ENCODE data around the gene CCDC159. TPM values are rescaled to one million over a fixed set of nuclear protein-coding genes. Genes with fewer than 3 reads are reported as not detected.

The CCDC159 gene
- polyA plus RNA-seq, 5 donors = 34.9 to 52.9 (median 45.6) TPM

GRCh38 chr19:11387162-11388034, 41.1 kb downstream of the CCDC159 start:
- DNase-seq = peak in 1 of 2 donors; percentile 9

GRCh38 chr19:11390359-11390758, 44.0 kb downstream of the CCDC159 start:
- no peak for DNase-seq

GRCh38 chr19:11390933-11391680, 44.8 kb downstream of the CCDC159 start:
- DNase-seq = no peak

GRCh38 chr19:11397089-11397610, 50.8 kb downstream of the CCDC159 start:
- DNase-seq = no peak

GRCh38 chr19:11399667-11400066, 53.3 kb downstream of the CCDC159 start:
- DNase-seq = no peak

- no peak for DNase-seq
Measured at GRCh38 chr19:11400798-11401197, 54.5 kb downstream of the CCDC159 start.

GRCh38 chr19:11401808-11402543, 55.7 kb downstream of the CCDC159 start:
- DNase-seq = no peak

Other genes with a start within 250 kb of the CCDC159 start
- 10 to 100 TPM; 15.4 to 34.8 (median 24.9) TPM for gene SPC24, start 190.7 kb upstream of the CCDC159 start, polyA plus RNA-seq (ENCODE audit: insufficient read depth in 1 of 5, insufficient read length in 5 of 5, low replicate concordance in 1 of 5)
- 100 to 1,000 TPM; 218 to 306 (median 249) TPM for gene KANK2, start 149.0 kb upstream of the CCDC159 start, polyA plus RNA-seq (ENCODE audit: insufficient read depth in 1 of 5, insufficient read length in 5 of 5, low replicate concordance in 1 of 5)
- gene ANGPTL8, start 106.9 kb upstream of the CCDC159 start, polyA plus RNA-seq (ENCODE audit: insufficient read depth in 1 of 5, insufficient read length in 5 of 5, low replicate concordance in 1 of 5) = 1 to 10 TPM in 2 of 5 donors, under 1 TPM in 3; 0.41 to 1.2 (median 0.81) TPM
- gene DOCK6, start 84.0 kb upstream of the CCDC159 start, polyA plus RNA-seq (ENCODE audit: insufficient read depth in 1 of 5, insufficient read length in 5 of 5, low replicate concordance in 1 of 5) = 10 to 100 TPM; 55.4 to 95.2 (median 77.7) TPM
- gene TSPAN16, start 50.4 kb upstream of the CCDC159 start, polyA plus RNA-seq (ENCODE audit: insufficient read depth in 1 of 5, insufficient read length in 5 of 5, low replicate concordance in 1 of 5) = under 1 TPM in 1 of 5 donors, not detected in 4; 0.17 TPM
- gene RAB3D, start 6.9 kb upstream of the CCDC159 start, polyA plus RNA-seq (ENCODE audit: insufficient read depth in 1 of 5, insufficient read length in 5 of 5, low replicate concordance in 1 of 5) = 10 to 100 TPM; 13.6 to 22.3 (median 16.6) TPM
- 10 to 100 TPM; 66.0 to 99.0 (median 79.6) TPM for gene TMEM205, start 251 bp upstream of the CCDC159 start, polyA plus RNA-seq (ENCODE audit: insufficient read depth in 1 of 5, insufficient read length in 5 of 5, low replicate concordance in 1 of 5)
- 10 to 100 TPM; 16.2 to 32.3 (median 22.1) TPM for gene PLPPR2, start 8.9 kb downstream of the CCDC159 start, polyA plus RNA-seq (ENCODE audit: insufficient read depth in 1 of 5, insufficient read length in 5 of 5, low replicate concordance in 1 of 5)
- 1 to 10 TPM; 2.0 to 3.5 (median 2.2) TPM for gene SWSAP1, start 28.1 kb downstream of the CCDC159 start, polyA plus RNA-seq (ENCODE audit: insufficient read depth in 1 of 5, insufficient read length in 5 of 5, low replicate concordance in 1 of 5)
- gene EPOR, start 37.8 kb downstream of the CCDC159 start, polyA plus RNA-seq (ENCODE audit: insufficient read depth in 1 of 5, insufficient read length in 5 of 5, low replicate concordance in 1 of 5) = 10 to 100 TPM; 22.1 to 32.5 (median 27.2) TPM
- 10 to 100 TPM; 39.4 to 57.9 (median 50.5) TPM for gene RGL3, start 72.8 kb downstream of the CCDC159 start, polyA plus RNA-seq (ENCODE audit: insufficient read depth in 1 of 5, insufficient read length in 5 of 5, low replicate concordance in 1 of 5)
- gene ODAD3, start 88.6 kb downstream of the CCDC159 start, polyA plus RNA-seq (ENCODE audit: insufficient read depth in 1 of 5, insufficient read length in 5 of 5, low replicate concordance in 1 of 5) = 1 to 10 TPM in 4 of 5 donors, under 1 TPM in 1; 0.59 to 2.5 (median 2.4) TPM
- gene PRKCSH, start 89.1 kb downstream of the CCDC159 start, polyA plus RNA-seq (ENCODE audit: insufficient read depth in 1 of 5, insufficient read length in 5 of 5, low replicate concordance in 1 of 5) = 100 to 1,000 TPM; 223 to 345 (median 265) TPM
- under 1 TPM in 4 of 5 donors, not detected in 1; 0.05 to 0.19 (median 0.11) TPM for gene ELAVL3, start 134.5 kb downstream of the CCDC159 start, polyA plus RNA-seq (ENCODE audit: insufficient read depth in 1 of 5, insufficient read length in 5 of 5, low replicate concordance in 1 of 5)
- 1 to 10 TPM; 7.4 to 9.6 (median 8.5) TPM for gene ZNF653, start 159.3 kb downstream of the CCDC159 start, polyA plus RNA-seq (ENCODE audit: insufficient read depth in 1 of 5, insufficient read length in 5 of 5, low replicate concordance in 1 of 5)
- gene ECSIT, start 182.6 kb downstream of the CCDC159 start, polyA plus RNA-seq (ENCODE audit: insufficient read depth in 1 of 5, insufficient read length in 5 of 5, low replicate concordance in 1 of 5) = 10 to 100 TPM; 26.9 to 44.8 (median 32.0) TPM
- 10 to 100 TPM in 2 of 5 donors, 1 to 10 TPM in 3; 4.2 to 21.1 (median 9.8) TPM for gene CNN1, start 192.3 kb downstream of the CCDC159 start, polyA plus RNA-seq (ENCODE audit: insufficient read depth in 1 of 5, insufficient read length in 5 of 5, low replicate concordance in 1 of 5)
- 10 to 100 TPM; 38.5 to 60.3 (median 39.3) TPM for gene ELOF1, start 212.7 kb downstream of the CCDC159 start, polyA plus RNA-seq (ENCODE audit: insufficient read depth in 1 of 5, insufficient read length in 5 of 5, low replicate concordance in 1 of 5)
- gene ACP5, start 231.1 kb downstream of the CCDC159 start, polyA plus RNA-seq (ENCODE audit: insufficient read depth in 1 of 5, insufficient read length in 5 of 5, low replicate concordance in 1 of 5) = 1 to 10 TPM; 2.6 to 4.4 (median 3.5) TPM